H1 (cell line): ENCODE results near the gene CDK16. TPM values are rescaled to one million over a fixed set of nuclear protein-coding genes. Genes with fewer than 3 reads are reported as not detected.

ENCODE experiments used
- ATF3 ChIP-seq: IDR thresholded peaks from 2 replicates; pipeline ENCODE4 v1.6.1; 2011; ENCODE audit warnings: low read depth, mild to moderate bottlenecking, low read length; ENCODE audit not compliant: insufficient read depth
- JUN ChIP-seq: IDR thresholded peaks from 2 replicates; pipeline ENCODE4 v1.6.1; 2011; ENCODE audit warnings: low read depth, mild to moderate bottlenecking, improper control_type of control experiment, low read length
- KDM1A ChIP-seq: fragments of 200-600, 300-600 bp; sonication (generic); IDR thresholded peaks from 2 replicates; pipeline ENCODE4 v1.7.1; 2016; ENCODE audit warnings: mild to moderate bottlenecking, low read length, borderline replicate concordance
- MAX ChIP-seq: IDR thresholded peaks from 2 replicates; pipeline ENCODE4 v1.6.1; 2012; ENCODE audit warnings: inconsistent platforms
- POLR2AphosphoS5 ChIP-seq: IDR thresholded peaks from 2 replicates; pipeline ENCODE4 v1.6.1; 2011; ENCODE audit warnings: low read depth, low read length
- RAD21 ChIP-seq, 2 experiments: IDR thresholded peaks in 1 of 2; conservative IDR thresholded peaks in 1 of 2; 2 replicates each; pipeline ENCODE4 v1.6.1; 2011; ENCODE audit warnings: low read depth in 2 of 2, low read length in 2 of 2, improper control_type of control experiment in 1 of 2, inconsistent platforms in 1 of 2, mild to moderate bottlenecking in 1 of 2, moderate library complexity in 1 of 2
- SIX5 ChIP-seq: IDR thresholded peaks from 2 replicates; pipeline ENCODE4 v1.6.1; 2011; ENCODE audit warnings: mild to moderate bottlenecking, low read depth, low read length
- SRF ChIP-seq: IDR thresholded peaks from 2 replicates; pipeline ENCODE4 v1.6.1; 2011; ENCODE audit warnings: mild to moderate bottlenecking, low read depth, low read length, moderate library complexity
- polyA plus RNA-seq, 7 experiments: library from polyadenylated mRNA; depleted of rRNA in 3 of 7; stranded (reverse) in 5 of 7; unstranded in 2 of 7; fragments of >200 nt in 5 of 7; fragments of 200-250 nt in 2 of 7; gene quantifications; 1 replicate in 5 of 7; 2 replicates in 1 of 7; 4 replicates in 1 of 7; pipeline versions ENCODE4 v1.2.1 to v1.2.3, GENCODE V29; 2011 to 2013; ENCODE audit warnings: missing spikeins in 2 of 7, mixed read lengths in 2 of 7
- total RNA-seq: library from RNA; stranded (reverse); fragmentation: NEBNext Ultra II Directional; extraction: Animal tissue kit (Norgen Biotek cat#: 25700); gene quantifications from 2 replicates; pipeline ENCODE4 v1.2.1, GENCODE V29; 2021

CDK16 gene
- total and polyA plus RNA-seq, 2 of the 8 experiments (the other 6 are each of a cell fraction or from before 2014, with no cell fraction given): 124 to 204 TPM

- TF ChIP-seq SRF (no peak), KDM1A (no peak), ATF3 (no peak), SIX5 (no peak), POLR2AphosphoS5 (no peak), RAD21 (IDR thresholded peaks at IDR 0.05 in 1 of 2, conservative IDR thresholded peaks at IDR 0.05 in 1 of 2; ENCODE audit: low read depth in 2 of 2, low read length in 2 of 2) (no peak), JUN (no peak), MAX (no peak)
Measured at GRCh38 chrX:47216393-47216925, 2.0 kb upstream of the CDK16 start (continued).
